ENCODE results near the gene LSM5. TPM values are rescaled to one million over a fixed set of nuclear protein-coding genes. Genes with fewer than 3 reads are reported as not detected.

The LSM5 gene
- total RNA-seq, 4 donors from 2014 or later, result 10.1 to 35.3 (median 20.2) TPM

DNA sequence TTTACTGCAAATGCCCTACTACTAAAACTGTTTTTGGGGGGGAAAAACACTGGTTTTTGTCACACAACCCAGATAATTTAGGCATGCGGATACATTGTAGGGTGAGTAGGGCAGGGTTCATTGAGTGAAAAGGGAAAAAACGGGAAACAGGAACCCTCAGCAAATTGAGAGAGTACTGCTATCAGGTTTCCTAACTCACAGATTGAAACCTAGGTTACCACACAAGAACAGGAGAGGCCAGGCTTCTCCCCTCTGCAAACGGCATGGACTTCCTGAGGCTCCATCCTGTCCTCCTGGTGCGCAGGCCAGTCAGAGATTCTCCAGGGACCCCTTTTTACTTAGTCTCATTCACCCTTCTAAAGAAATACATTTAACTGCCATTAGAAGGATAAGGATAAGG lies 35.7 kb upstream of the LSM5 start:
- ATAC-seq, result no peak
- no peak overlapping the region for H3K27ac ChIP-seq
- H3K4me3 ChIP-seq, result no peak overlapping the region
- TF ChIP-seq EP300 (IDR thresholded peaks at IDR 0.05) (no peak), CTCF (IDR thresholded peaks at IDR 0.05) (no peak), POLR2AphosphoS5 (IDR thresholded peaks at IDR 0.05) (no peak), POLR2A (IDR thresholded peaks at IDR 0.05) (no peak)
- 77 to 84% methylated on average over 3 of the region's 4 CpGs for WGBS, 2 donors (ENCODE audit: low coverage in 1 of 2)
- H3K36me3 ChIP-seq, result no peaks in the 10 kb centered on the region
- H3K4me1 ChIP-seq, result no peaks in the 10 kb centered on the region
- H3K9me3 ChIP-seq, result no peaks in the 10 kb centered on the region
- no peaks in the 10 kb centered on the region for H3K27me3 ChIP-seq

DNA sequence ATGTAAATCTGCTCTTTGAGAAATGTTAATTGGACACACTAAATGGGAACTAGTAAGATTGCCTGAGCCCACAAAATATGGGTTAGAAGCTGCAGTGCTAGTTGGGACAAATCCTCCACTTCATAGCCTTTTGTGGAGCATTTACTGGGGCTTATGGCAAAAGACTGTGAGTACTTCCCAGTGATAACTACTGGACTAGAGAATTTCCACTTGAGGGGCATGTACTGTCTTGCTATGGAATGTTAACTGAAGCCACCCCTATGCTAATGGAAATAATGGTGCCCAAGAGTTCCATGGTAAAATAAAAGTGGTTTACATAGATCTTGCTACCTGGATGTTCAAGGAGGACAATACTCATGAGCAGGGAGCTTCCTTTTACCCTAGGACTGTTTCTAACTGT lies 34.5 kb upstream of the LSM5 start:
- Histone ChIP-seq H3K9me3 (no peaks in the 10 kb centered on the region), H3K27me3 (no peaks in the 10 kb centered on the region), H3K36me3 (no peaks in the 10 kb centered on the region), H3K4me1 (no peaks in the 10 kb centered on the region), H3K4me3 (no peak overlapping the region), H3K27ac (no peak overlapping the region)
- TF ChIP-seq CTCF (IDR thresholded peaks at IDR 0.05), result no peak
- no peak for TF ChIP-seq POLR2AphosphoS5 (IDR thresholded peaks at IDR 0.05)
- TF ChIP-seq EP300 (IDR thresholded peaks at IDR 0.05), result no peak
- TF ChIP-seq POLR2A (IDR thresholded peaks at IDR 0.05), result no peak
- no peak for ATAC-seq

GRCh38 chr7:32522746-32523530 lies 32.8 kb upstream of the LSM5 start:
- Histone ChIP-seq H3K4me3 (no peak overlapping the region), H3K9me3 (no peaks in the 10 kb centered on the region), H3K4me1 (no peaks in the 10 kb centered on the region), H3K27me3 (no peaks in the 10 kb centered on the region), H3K27ac (no peak overlapping the region), H3K36me3 (no peaks in the 10 kb centered on the region)
- WGBS, 2 donors (ENCODE audit: low coverage in 1 of 2), result 92 to 93% methylated on average over 5 of the region's 6 CpGs
- ATAC-seq, result no peak
- no peak for TF ChIP-seq EP300 (IDR thresholded peaks at IDR 0.05)
- no peak for TF ChIP-seq POLR2AphosphoS5 (IDR thresholded peaks at IDR 0.05)

DNA sequence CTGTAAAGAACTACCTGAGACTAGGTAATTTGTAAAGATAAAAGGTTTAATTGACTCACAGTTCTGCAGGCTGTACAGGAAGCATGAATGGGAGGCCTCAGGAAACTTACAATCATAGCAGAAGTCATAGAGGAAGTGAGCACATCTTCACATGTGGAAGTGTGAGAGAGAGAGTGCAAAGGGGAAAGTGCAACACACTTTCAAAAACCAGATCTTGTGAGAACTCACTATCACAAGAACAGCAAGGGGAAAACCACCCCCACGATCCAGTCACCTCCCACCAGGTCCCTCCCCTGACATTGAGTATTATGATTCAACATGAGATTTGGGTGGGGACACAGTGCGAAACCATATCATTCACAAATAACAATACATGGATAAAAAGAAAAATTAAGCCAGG lies 29.6 kb upstream of the LSM5 start:
- H3K9me3 ChIP-seq, result no peaks in the 10 kb centered on the region
- H3K4me1 ChIP-seq, result peaks cover 0 to 18% (median 3%) of the 10 kb centered on the region in 3 donors
- no peak for ATAC-seq
- H3K27me3 ChIP-seq, result no peaks in the 10 kb centered on the region
- no peak overlapping the region for H3K4me3 ChIP-seq
- no peak for TF ChIP-seq POLR2A (IDR thresholded peaks at IDR 0.05)
- TF ChIP-seq POLR2AphosphoS5 (IDR thresholded peaks at IDR 0.05), result no peak
- TF ChIP-seq CTCF (IDR thresholded peaks at IDR 0.05), result no peak
- no peak for TF ChIP-seq EP300 (IDR thresholded peaks at IDR 0.05)
- 57% methylated on average over 1 of the region's 2 CpGs; no CpG with 5 or more reads in 1 of the 2 donors for WGBS, 2 donors (ENCODE audit: low coverage in 1 of 2)
- no peak overlapping the region for H3K27ac ChIP-seq
- no peaks in the 10 kb centered on the region for H3K36me3 ChIP-seq

- Histone ChIP-seq H3K36me3 (no peaks in the 10 kb centered on the region), H3K4me1 (peaks cover 0 to 19% (median 3%) of the 10 kb centered on the region in 3 donors), H3K9me3 (no peaks in the 10 kb centered on the region), H3K27me3 (no peaks in the 10 kb centered on the region), H3K4me3 (no peak overlapping the region), H3K27ac (no peak overlapping the region)
- TF ChIP-seq CTCF (IDR thresholded peaks at IDR 0.05), result no peak
- no peak for TF ChIP-seq EP300 (IDR thresholded peaks at IDR 0.05)
- no peak for TF ChIP-seq POLR2A (IDR thresholded peaks at IDR 0.05)
- TF ChIP-seq POLR2AphosphoS5 (IDR thresholded peaks at IDR 0.05), result no peak
- no peak for ATAC-seq
- WGBS, 2 donors (ENCODE audit: low coverage in 1 of 2), result 75 to 83% methylated on average over 1 to 2 of the region's 2 CpGs
Observed at GRCh38 chr7:32518534-32519140, 28.5 kb upstream of the LSM5 start.

Data from gastroesophageal sphincter (tissue), 4 donors.